Activated CD4-positive, alpha-beta T cell treated with anti-CD3 and anti-CD28 coated beads, Interleukin-2, amount 50 U/mL, for 4 hours (primary cell): ENCODE measurements around the gene ARHGAP33.
"Not testable (repeated sequence)": the region's sequence is repeated elsewhere in the genome, so short reads cannot be mapped to it uniquely, and the experiment has no call there.

Experiments
- DNase-seq, 2 experiments: peaks; one replicate each; pipeline ENCODE4 v3.0.0-alpha.2; 2020

The ARHGAP33 gene

DNA sequence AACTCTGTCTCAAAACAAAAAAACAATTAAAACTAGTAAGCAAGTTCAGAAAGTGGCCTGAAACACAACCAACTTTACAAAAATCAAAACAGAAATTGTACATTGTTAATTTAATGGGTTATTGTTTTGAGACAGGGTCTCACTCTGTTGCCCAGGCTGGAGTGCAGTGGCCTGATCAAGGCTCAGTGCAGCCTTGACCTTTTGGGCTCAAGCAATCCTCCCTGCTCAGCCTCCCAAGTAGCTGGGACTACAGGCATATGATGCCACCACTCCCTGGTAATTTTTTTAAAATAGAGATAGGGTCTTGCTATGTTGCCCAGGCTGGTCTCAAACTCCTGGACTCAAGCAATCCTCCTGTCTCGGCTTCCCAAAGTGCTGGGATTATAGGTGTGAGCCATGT, 20.2 kb downstream of the ARHGAP33 start:
- not testable (repeated sequence) for DNase-seq

DNA sequence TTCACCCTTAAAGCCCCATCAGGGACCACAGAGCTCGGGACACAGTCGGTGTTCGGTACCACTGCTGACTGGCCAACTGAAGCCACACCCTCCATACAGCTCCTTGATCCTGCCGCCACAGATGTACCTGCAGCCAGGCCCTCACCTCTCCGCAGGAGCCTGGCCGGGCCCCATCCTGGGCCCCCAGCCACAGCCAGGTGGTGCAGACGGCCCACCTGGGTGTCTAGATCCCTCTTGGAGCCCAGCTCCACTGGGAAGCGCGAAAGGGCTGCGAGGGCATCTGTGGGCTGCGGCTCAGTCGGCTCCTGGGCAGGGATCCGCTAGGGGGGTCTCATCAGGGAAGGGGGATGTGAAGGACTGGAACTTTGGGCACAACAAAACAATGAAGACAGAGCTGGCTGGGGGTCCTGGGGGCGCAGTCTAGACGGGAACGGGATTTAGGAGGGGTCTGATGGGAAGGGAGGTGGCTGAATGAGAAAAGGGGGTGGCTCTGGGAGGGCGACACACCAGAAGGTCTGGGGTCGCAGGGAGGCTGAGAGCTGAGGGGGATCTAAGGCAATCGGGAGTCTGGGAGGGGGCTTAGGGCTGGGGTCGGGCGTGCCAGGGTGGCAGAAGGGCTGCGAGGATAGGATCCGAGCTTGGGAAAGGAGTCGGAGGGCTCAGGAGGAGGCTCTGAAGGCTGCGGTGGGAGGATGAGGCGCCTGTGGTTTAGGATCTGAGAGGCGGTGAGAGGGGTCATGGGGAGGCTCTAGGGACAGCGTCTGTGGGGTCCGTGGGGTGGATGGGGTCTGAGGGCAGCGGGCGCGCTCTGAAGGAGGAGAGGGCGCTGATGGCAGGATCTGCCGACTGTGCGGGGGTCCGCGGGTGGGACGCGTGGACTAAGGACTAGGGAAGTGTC, 21.5 kb downstream of the ARHGAP33 start:
- no peak for DNase-seq

DNA sequence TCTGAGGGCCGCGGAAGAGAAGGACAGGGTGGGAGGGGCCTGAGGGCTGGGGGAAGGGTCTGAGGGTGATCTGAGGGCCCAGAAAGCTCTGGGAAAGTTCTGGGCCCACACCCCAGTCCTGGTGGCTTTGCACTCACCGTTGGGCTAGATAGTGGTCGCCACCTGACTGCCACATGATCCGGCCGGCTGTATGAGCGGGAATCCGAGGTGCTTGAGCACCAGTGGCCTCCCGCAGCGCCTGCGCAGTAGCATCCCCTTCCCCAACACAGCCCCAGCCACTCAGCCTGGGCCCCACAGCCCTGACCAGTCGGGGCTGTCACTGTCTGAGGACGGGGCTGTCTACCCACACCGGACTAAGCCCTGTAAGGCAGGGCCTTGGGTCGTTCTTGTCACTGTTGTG, 22.3 kb downstream of the ARHGAP33 start:
- no peak for DNase-seq

DNA sequence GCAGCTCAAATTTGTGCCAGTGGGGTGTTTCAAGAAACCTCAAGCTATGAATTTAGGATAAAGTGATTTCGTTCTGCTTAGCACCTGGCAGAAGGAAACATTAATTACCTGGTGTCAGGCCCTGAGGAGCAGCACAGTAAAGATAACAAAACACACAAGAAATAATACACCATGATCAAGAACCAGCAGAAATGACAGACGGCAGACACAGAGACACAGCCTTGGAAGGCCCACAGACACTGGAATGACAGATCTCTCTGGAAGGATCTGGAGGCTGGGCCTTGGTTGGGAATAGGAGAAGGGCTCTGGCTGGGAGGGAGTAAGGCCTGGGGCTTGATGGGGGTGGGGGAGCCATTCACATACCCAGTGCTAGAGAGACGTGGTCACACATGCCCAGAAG, 26.5 kb downstream of the ARHGAP33 start:
- DNase-seq: no peak

DNA sequence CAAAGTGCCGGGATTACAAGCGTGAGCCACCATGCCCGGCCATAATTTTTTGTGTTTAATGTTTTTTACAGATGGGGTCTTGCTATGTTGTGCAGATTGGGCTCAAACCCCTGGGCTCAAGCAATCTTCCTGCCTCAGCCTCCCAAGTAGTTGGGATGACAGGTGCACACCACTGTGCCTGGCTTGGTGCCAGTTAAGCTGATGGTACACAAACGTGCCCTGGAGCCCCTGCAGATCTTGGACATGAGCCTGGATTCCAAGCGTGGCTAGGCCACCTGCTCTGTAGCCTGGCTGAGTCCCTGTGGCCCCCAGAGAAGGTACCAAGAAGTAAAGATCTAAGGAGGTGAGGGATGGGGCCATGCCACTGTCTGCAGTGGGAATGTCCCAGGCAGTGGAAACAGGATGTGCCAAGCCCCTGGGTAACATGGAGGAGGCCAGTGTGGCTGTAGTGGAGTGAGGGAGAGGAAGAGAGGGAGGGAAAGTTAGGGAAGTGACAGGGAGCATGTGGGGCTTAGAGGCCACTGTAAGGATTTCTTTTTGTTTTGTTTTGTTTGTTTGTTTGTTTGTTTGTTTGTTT, 30.2 kb downstream of the ARHGAP33 start:
- DNase-seq: no peak

DNA sequence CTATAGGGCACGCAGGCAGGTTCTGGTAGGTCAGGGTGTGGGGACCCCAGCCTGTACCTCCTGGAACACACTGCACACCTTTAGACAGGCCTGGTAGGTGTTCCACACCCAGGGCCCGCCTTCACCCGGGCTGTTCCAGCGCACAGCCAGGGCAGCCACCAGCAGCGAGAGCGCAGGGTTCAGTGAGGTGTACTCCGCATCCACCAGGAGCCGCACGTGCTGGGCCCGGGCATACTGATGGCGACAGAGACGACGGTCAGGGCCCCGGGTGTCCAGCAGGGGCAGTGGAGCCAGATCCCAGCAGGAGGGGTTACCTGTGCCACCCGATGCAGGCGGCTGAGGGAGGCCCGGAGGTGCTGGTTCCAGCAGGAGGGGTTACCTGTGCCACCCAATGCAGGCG, 31.2 kb downstream of the ARHGAP33 start:
- no peak for DNase-seq

DNA sequence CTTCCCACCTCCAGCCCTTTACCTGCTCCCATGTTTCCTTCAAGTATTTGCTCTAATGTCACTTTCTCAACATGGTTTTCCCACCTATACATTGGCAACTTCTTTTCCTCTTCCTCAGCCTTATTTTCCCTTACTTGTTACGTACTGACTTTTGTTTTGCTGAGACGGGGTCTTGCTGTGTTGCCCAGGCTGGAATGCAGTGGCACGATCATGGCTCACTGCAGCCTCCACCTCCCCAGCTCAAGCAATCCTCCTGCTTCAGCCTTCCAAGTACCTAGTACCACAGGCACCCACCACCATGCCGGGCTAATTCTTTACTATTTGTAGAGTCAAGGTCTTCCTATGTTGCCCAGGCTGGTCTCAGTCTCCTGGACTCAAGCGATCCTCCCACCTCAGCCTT, 32.3 kb downstream of the ARHGAP33 start:
- no peak for DNase-seq

DNA sequence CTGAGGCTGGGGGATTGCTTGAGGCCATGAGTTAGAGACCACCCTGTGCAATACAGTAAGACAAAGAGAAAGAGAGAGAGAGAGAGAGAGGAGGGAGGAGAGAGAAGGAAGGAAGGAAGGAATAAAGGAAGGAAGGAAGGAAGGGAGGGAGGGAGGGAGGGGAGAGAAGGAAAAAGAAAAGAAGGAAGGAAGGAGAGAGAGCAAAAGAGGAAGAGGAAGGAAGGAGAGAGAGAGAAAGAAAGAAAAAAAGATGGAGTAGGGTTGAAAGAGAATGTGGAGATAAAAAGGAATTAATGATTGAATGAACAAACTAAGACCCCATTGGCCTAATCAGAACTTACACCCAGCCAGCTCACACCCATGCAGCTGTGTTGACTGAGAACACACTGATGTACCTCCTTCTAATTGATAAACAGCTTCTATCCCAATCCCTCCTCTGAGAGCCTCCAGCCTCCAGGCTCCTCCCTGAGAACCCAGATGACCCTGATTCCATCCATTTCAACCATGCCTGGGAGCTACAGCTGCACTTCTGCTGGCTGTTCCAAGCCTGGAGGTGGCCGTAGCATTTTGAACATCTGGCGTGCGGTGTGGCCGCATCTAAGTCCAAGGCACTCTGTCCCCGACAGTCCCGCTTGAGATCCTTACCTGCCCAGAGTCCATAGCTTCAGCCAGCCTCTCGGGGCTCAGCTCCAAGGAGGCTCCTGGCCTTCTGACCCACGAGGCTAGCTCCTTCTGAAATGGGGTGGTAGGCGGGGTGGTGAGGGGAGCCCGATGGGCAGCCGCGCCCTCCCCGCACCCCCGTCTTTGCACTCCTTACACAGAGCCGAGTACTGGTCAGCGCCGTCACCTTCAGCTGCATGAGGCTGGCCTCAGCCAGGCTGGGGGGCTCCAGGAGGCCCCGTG, 36.2 kb downstream of the ARHGAP33 start:
- no peak for DNase-seq

DNA sequence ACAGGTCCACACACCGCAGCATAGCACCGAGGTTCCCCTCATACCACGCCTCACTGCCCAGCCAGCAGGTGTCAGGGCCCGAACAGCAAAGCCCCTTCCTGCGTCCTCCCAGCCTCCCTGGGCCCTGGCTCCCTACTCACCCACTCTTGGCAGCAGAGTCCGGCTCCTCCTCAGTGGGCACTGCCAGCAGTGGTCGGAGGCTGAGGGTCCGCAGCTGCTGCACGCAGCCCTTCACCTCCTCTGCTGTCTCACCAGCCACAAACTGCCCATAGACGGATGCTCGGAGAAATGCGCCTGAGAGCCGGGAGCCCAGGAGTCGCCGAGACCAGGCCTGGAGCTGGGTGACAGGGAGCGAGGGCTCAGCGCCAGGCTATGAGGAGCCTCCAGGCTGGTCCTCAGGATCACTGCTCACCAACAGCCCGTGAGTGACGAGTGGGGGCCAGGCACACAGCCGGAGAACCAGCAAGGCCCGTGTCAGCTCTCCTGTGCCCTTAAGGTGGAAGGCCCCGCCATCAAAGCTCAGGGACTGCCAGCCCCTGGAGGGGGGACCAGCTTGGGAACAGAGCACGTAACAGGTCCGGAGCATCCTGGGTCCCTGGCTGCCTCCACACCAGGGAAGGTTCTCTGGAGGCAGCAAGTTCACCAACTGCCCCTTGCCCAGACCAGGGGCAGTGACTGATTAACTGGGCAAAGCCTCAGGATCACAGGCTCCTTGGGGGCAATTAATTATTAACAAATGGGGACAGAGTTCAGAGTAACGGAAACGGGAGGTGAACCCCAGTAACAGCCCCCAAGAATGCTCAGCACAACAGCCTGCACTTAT, 37.1 kb downstream of the ARHGAP33 start, which contains the start of gene PRODH2:
TSS of gene PRODH2 (minus strand) at position 626 of the 823 bp plus-strand sequence. CDS start at position 586, 40 bp downstream.
- DNase-seq: no peak

DNA sequence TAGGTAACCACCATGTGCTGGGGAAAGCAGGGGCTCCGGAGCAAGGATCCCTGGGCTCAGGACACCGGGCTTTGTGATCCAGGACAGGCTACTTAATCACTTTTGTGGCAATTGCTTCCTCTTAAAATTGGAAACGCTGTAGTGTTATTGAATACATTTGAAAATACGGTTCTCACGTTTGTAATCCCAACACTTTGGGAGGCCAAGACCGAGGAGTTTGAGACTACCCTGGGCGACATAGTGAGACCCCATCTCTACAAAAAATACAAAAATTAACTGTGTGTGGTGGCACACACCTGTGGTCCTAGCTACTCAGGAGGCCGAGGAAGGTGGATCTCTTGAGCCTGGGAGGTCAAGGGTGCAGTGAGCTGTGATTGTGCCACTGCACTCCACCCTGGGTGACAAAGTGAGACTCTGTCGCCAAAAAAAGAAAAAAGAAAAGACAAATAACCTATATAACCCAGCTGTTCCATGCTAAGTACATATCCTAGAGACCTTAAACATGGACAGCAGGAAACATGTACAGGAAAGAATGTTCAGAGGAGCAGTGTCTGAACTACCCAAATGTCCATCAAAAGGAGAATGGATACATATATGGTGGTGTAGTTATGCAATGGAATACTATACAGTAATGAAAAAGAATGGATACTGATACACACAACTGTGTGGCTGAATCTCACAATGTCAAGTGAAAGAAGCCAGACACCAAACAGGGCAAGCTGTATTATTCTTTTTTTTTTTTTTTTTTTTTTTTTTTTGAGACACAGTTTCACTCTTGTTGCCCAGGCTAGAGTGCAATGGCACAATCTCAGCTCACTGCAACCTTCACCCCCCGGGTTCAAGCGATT, 37.9 kb downstream of the ARHGAP33 start:
- DNase-seq: no peak

DNA sequence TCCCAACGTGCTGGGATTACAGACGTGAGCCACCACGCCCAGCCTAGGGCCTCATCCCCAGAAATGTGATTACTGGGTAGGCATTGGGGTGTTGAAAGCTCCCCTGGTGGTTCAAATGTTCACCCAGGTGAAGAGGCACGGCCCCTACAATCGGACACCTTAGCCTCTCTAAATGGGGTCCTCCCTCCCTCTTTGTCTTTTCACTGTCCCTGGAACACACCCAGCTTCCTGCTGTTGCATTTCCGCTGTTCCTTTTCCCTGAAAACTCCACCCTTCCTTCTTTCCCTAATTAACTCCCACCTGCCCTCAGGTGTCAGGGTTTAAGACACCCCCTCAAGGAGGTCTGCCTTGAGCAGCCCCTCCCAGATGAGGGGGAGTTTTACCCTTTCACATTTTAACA, 40.9 kb downstream of the ARHGAP33 start:
- DNase-seq: no peak

DNA sequence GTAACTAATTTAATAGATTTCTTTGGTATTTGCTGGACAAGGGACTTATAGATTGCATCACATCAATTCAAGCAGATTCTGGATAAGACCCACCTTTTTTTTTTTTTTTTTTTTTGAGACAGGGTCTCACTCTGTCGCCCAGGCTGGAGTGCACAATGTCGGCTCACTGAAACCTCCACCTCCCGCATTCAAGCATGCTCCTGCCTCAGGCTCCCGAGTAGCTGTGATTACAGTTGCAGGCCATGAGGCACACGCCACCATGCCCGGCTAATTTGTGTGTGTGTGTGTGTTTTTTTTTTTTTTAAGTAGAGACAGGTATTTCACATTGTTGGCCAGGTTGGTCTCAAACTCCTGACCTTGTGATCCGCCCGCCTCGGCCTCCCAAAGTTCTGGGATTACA, 41.5 kb downstream of the ARHGAP33 start:
- no peak for DNase-seq

DNA sequence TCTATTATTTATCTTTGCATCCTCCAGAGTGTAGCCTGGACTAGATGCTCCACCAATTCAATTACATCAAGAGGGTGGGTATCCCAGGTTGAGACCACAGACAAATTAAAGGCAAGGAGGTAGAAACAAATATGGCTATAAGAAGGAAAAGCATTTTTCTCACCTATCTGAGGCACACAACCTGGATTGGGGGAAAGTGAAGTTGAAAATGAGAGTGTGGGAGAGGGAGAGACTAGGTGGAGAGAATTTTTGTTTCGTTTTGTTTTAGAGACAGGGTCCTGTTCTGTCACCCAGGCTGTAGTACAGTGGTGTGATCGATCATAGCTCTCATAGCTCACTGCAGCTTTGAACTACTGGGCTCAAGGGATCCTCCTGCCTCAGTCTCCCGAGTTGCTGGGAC, 43.1 kb downstream of the ARHGAP33 start:
- DNase-seq: no peak

DNA sequence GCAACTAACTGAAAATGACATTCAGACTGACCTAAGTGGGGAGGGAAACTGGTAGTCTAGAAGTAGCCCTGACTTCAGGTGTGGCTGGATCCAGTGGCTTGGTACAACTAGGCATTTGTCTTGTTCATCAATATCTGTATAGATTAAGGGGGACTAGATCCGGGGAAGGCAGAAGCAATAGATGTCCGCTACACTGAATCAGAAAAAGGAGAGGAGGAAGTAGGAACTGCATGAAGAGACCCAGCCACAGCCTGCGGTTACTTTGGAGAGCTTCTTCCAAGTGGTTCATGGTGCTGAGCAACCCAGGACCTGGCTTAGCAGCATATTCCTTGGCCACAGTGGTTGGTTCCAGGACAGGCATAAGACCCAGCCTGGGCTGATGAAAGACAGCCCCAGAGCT, 47.2 kb downstream of the ARHGAP33 start:
- no peak for DNase-seq

DNA sequence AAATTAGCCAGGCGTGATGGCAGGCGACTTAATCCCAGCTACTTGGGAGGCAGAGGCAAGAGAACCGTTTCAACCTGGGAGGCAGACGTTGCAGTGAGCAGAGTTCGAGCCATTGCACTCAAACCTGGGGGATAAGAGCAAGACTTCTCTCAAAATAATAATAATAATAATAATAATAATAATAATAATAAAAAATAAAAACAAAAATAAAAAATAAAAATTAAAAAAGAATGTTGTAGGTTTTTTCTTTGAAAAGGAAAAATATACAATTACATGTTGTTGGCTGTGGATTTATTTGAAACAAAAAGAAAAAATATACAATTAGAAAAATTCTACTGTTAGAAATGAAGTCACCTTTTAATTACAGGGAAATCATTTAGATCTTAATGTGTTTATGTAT, 48.8 kb downstream of the ARHGAP33 start:
- no peak for DNase-seq

DNA sequence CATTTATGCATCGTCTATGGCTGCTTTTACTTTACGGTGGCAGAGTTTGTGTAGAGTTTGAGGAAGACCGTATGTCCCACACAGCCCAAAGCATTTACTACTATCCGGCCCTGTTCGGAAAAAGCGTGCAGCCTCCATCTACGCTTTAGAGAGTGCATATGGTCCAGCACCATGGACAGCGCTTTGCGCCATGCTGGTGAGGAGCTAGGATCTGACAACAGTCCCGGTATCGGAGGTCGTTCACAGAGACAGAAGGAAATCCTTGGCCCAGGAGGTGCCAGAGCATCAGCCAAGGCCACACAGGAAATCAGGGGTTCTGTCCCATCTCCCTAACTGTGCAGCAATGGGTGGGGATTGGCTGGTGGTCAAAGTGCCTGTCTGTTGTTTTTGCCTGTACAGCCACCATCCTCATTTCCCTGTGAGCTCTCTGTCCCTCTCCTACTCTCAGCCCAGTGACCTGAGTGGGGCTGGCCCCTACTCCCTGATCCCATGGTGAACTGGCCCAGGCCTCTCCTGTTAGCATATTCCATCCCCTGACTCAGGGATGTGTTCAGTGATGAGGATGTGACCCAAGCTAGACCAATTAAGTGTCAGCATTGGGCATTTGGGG, 53.4 kb downstream of the ARHGAP33 start:
- peak; percentile 32 to 38 for DNase-seq

DNA sequence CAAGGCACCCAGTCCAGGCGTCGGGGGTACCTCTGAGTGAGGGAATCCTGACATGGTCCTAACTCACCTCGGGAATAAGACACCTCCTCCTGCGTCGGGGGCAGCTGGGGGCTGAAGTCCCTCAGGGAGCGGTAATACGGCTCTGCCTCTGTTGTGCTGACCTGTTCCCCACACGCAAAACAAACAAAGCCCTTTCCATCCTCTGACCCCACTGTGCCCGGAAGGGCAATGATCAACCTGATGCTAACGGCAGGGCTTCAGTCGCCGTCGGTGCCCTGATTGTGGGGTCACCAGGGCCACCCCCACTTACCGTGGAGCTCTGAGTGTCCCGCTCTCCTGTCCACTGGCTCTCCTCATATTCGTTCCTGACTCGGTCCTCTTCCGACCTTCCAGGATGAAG, 55.6 kb downstream of the ARHGAP33 start:
- DNase-seq: no peak

DNA sequence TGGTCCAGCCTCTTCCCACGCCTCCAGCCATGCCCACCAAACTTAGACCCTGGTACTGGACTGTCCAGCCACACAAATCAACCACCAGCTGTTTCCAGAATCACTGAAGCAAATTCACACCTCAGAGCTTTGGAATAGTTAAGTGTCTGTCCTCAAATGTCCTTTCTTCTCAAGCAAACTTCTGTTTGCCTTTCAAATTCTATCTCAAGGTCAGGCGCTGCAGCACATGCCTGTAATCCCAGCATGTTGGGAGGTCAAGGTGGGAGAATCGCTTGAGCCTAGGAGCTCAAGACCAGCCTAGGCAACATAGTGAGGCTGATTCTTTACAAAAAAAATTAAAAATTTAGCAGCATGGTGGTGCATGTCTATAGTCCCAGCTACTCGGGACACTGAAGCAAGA, 56.7 kb downstream of the ARHGAP33 start:
- no peak for DNase-seq

DNA sequence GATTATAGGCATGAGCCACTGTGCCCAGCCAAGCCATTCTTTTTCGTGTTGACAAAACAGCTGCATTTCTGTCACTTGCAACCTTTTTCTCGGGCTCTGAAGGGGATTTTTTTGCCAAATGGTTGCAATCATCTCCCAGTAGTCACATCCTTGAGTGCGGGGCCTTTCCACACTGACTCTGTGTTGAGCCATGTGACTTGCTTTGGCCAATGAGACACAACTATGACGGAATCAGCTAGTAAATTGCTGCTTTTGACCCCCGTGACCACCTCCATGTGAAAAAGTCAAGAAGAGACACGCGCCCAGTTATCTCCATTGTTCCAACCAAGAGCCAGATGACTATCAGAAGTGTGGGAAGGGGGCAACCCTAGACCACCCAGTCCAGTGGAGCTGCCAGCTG, 58.6 kb downstream of the ARHGAP33 start:
- no peak for DNase-seq

DNA sequence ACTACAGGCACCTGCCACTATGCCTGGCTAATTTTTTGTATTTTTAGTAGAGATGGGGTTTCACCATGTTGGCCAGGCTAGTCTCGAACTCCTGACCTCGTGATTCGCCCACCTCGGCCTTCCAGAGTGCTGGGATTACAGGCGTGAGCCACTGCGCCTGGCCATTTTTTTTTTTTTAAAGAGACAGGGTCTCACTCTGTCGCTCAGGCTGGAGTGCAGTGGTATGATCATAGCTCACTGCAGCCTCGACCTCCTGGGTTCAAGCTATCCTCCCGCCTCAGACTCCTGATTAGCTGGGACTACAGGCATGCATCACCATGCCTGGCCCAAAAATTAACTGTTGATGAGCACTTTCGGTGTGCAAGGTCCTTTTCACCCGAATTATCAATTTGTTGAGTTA, 60.7 kb downstream of the ARHGAP33 start:
- DNase-seq: not testable (repeated sequence)
